H1 (cell line): ENCODE results near the gene FGFBP2. TPM values are rescaled to one million over a fixed set of nuclear protein-coding genes. Genes with fewer than 3 reads are reported as not detected.
A peak's percentile ranks its signal among the peaks of the same experiment; 100 is the strongest.

ENCODE experiments used
- polyA plus RNA-seq, 7 experiments: library from polyadenylated mRNA; depleted of rRNA in 3 of 7; stranded (reverse) in 5 of 7; unstranded in 2 of 7; fragments of >200 nt in 5 of 7; fragments of 200-250 nt in 2 of 7; gene quantifications; 1 replicate in 5 of 7; 2 replicates in 1 of 7; 4 replicates in 1 of 7; pipeline versions ENCODE4 v1.2.1 to v1.2.3, GENCODE V29; 2011 to 2013; ENCODE audit warnings: missing spikeins in 2 of 7, mixed read lengths in 2 of 7
- total RNA-seq: library from RNA; stranded (reverse); fragmentation: NEBNext Ultra II Directional; extraction: Animal tissue kit (Norgen Biotek cat#: 25700); gene quantifications from 2 replicates; pipeline ENCODE4 v1.2.1, GENCODE V29; 2021
- TF ChIP-seq, protein P1 (sequence below), 3 experiments: IDR thresholded peaks; 1 replicate in 2 of 3; 2 replicates in 1 of 3; pipeline versions ENCODE4 v1.5.1 to v1.6.1; 2011; ENCODE audit warnings: low read length in 3 of 3, mild to moderate bottlenecking in 3 of 3, inconsistent platforms in 2 of 3, low read depth in 1 of 3, moderate library complexity in 1 of 3; ENCODE audit not compliant: insufficient read depth in 1 of 3; ENCODE audit errors: control extremely low read depth in 1 of 3

FGFBP2 gene
- total and polyA plus RNA-seq, 2 of the 8 experiments (the other 6 are each of a cell fraction or from before 2014, with no cell fraction given): 0.15 TPM; not detected in 1

DNA sequence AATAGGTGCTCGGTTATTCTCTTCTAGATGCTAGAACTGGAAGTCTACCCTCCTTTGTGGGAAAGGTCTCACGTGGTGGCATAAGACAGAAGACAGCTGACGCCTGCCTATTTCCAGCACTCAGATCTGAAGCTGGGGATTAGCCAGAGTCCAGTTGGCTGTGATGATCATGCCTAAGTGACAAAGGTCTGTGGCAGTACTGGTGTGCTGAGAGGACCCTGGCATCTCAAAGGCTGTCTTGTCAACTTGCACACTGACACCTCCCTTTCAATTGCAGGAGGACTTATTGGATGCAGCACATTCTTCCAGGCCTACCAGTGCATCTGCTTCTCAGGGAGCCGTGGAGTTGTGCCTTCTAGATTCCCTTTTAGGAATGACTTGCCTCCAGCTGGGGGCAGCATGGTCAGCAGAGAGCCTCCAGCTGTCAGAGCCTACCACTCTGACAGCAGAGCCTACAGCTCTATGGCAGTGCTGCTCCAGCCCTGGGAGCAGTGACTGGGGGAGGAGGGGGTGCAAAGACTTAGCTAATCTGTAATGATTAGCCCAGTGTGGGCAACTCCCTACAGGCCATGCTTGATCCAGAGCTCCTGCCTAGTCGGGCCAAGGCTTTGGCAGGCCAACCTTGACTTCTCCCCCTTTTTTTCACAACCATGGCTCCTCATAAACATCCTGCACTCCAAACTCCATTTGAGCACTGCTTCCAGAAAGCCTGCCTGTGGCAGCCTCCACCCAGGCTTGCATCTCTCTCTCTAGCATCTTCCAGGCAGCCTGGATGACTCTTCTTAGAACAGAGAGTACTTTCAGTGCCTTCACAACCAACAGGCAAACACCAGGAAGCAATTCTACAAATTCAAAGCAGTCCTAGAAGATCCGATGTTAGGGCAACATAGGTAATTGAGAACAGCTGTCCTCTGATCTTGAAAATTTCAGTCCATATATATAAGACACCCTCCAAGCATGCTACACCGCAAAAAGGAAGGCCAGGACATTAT lies 13.8 kb upstream of the FGFBP2 start (continued):
- TF ChIP-seq, protein P1, sequence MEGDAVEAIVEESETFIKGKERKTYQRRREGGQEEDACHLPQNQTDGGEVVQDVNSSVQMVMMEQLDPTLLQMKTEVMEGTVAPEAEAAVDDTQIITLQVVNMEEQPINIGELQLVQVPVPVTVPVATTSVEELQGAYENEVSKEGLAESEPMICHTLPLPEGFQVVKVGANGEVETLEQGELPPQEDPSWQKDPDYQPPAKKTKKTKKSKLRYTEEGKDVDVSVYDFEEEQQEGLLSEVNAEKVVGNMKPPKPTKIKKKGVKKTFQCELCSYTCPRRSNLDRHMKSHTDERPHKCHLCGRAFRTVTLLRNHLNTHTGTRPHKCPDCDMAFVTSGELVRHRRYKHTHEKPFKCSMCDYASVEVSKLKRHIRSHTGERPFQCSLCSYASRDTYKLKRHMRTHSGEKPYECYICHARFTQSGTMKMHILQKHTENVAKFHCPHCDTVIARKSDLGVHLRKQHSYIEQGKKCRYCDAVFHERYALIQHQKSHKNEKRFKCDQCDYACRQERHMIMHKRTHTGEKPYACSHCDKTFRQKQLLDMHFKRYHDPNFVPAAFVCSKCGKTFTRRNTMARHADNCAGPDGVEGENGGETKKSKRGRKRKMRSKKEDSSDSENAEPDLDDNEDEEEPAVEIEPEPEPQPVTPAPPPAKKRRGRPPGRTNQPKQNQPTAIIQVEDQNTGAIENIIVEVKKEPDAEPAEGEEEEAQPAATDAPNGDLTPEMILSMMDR (IDR thresholded peaks at IDR 0.05; ENCODE audit: control extremely low read depth in 1 of 3, insufficient read depth in 1 of 3, low read depth in 1 of 3, low read length in 3 of 3): peak; percentile 19 to 26 (median 22); a peak in 3 of 4 replicates
- TF ChIP-seq, all 59 proteins: peak for 5
